Endothelial cell of umbilical vein (primary cell): ENCODE results near the gene ANXA6. TPM values are rescaled to one million over a fixed set of nuclear protein-coding genes. Genes with fewer than 3 reads are reported as not detected.
A peak's percentile ranks its signal among the peaks of the same experiment; 100 is the strongest.

ENCODE experiments used
- BruUV-seq: library from RNA; stranded (reverse); fragments of 400-500 nt; replicated peaks from 2 replicates; lab custom pipeline; 2021; lab: Mats Ljungman, UMichigan
- CTCF ChIA-PET: fragments of 300-600, 350-600 bp; sonication (Branson Sonifier 250); formaldehyde crosslinking; loops from one replicate; lab custom pipeline; 2021; ENCODE audit warnings: antibody characterized with exemption, inconsistent platforms; lab: Charles Lee
- POLR2A ChIA-PET: fragments of 300-600, 350-600 bp; sonication (Branson Sonifier 250); formaldehyde crosslinking; loops from one replicate; lab custom pipeline; 2021; ENCODE audit warnings: antibody characterized with exemption, inconsistent platforms; lab: Charles Lee
- DNase-seq: peaks from one replicate; pipeline ENCODE4 v3.0.0-alpha.2; 2011; ENCODE audit warnings: low read depth, low spot score
- FAIRE-seq: peaks from 2 replicates; lab custom pipeline; 2011; peaks lifted over from hg19 to GRCh38; lab: Jason Lieb, UNC
- H2AFZ ChIP-seq: 2 replicates; pipeline ENCODE4 v1.6.0; 2012; ENCODE audit warnings: low read depth, low read length, control low read depth, inconsistent platforms
- H3K27ac ChIP-seq: 2 replicates; pipeline ENCODE4 v1.5.1; 2011; ENCODE audit warnings: low read depth, mild to moderate bottlenecking, control low read depth, low read length, moderate library complexity; ENCODE audit not compliant: insufficient read depth
- H3K27me3 ChIP-seq, 2 experiments: 2 replicates each; pipeline versions ENCODE4 v1.6.0 to v1.6.1; 2011; ENCODE audit warnings: low read length in 2 of 2, mixed read lengths in 1 of 2; ENCODE audit not compliant: control insufficient read depth in 2 of 2, insufficient read depth in 2 of 2
- H3K36me3 ChIP-seq, 2 experiments: 2 replicates in 1 of 2; 3 replicates in 1 of 2; pipeline ENCODE4 v1.5.1; 2011; ENCODE audit warnings: low read length in 2 of 2, mild to moderate bottlenecking in 1 of 2, moderate library complexity in 1 of 2; ENCODE audit not compliant: control insufficient read depth in 2 of 2, insufficient read depth in 2 of 2; ENCODE audit errors: extremely low read depth in 1 of 2
- H3K4me1 ChIP-seq: 3 replicates; pipeline ENCODE4 v1.5.1; 2011; ENCODE audit warnings: mild to moderate bottlenecking, low read length; ENCODE audit not compliant: control insufficient read depth, insufficient read depth; ENCODE audit errors: extremely low read depth
- H3K4me2 ChIP-seq: 2 replicates; pipeline ENCODE4 v1.6.1; 2011; ENCODE audit warnings: low read length, control low read depth, mixed read lengths; ENCODE audit not compliant: insufficient read depth
- H3K4me3 ChIP-seq, 3 experiments: fragments of 200-600 bp in 1 of 3; sonication (generic), shearing (Covaris generic) in 1 of 3; replicated peaks in 1 of 3; 2 replicates each; pipeline ENCODE4 v1.5.1; 2011 to 2016; ENCODE audit warnings: control low read depth in 3 of 3, low read length in 3 of 3, mild to moderate bottlenecking in 2 of 3, inconsistent platforms in 1 of 3, low read depth in 1 of 3, moderate library complexity in 1 of 3; ENCODE audit not compliant: insufficient read depth in 1 of 3
- H3K79me2 ChIP-seq: 2 replicates; pipeline ENCODE4 v1.6.0; 2012; ENCODE audit warnings: low read length, inconsistent platforms; ENCODE audit not compliant: control insufficient read depth, insufficient read depth
- H3K9ac ChIP-seq: replicated peaks from 2 replicates; pipeline ENCODE3; 2011; ENCODE audit warnings: low read length, control low read depth; ENCODE audit not compliant: insufficient read depth; ENCODE audit errors: extremely low read depth
- H3K9me1 ChIP-seq: replicated peaks from 3 replicates; pipeline ENCODE4 v1.6.0; 2011; ENCODE audit warnings: mild to moderate bottlenecking, low read length; ENCODE audit not compliant: control insufficient read depth, insufficient read depth; ENCODE audit errors: extremely low read depth
- H3K9me3 ChIP-seq: replicated peaks from 2 replicates; pipeline ENCODE4 v1.5.1; 2012; ENCODE audit warnings: low read length, inconsistent platforms; ENCODE audit not compliant: control insufficient read depth, insufficient read depth
- H4K20me1 ChIP-seq: replicated peaks from 2 replicates; pipeline ENCODE3; 2011; ENCODE audit warnings: mild to moderate bottlenecking, low read length; ENCODE audit not compliant: control insufficient read depth, insufficient read depth; ENCODE audit errors: extremely low read depth
- FOS ChIP-seq: IDR thresholded peaks from 2 replicates; pipeline ENCODE4 v1.6.1; 2011; ENCODE audit warnings: mild to moderate bottlenecking, low read length, moderate library complexity, borderline replicate concordance; ENCODE audit not compliant: insufficient read depth
- JUN ChIP-seq: IDR thresholded peaks from 2 replicates; pipeline ENCODE4 v1.6.1; 2011; ENCODE audit warnings: borderline replicate concordance, low read depth; ENCODE audit not compliant: insufficient read length, insufficient read depth
- dilution Hi-C: fragments of 300-500 bp; cut with MboI; formaldehyde crosslinking; loops from one replicate; pipeline ENCODE4 v1.15.0; 2019; ENCODE audit warnings: low sequenced_read_pairs; ENCODE audit not compliant: extremely low pct_ligation_motif_present
- intact Hi-C: fragments of 100-400 bp; cut with micrococcal nuclease; formaldehyde crosslinking; loops from one replicate; pipeline ENCODE4 v1.10.0; 2022
- polyA plus RNA-seq, 4 experiments: library from polyadenylated mRNA; depleted of rRNA in 3 of 4; stranded (reverse) in 3 of 4; unstranded in 1 of 4; fragments of >200 nt; gene quantifications; 2 replicates each; pipeline versions ENCODE4 v1.2.1 to v1.2.3, GENCODE V29; 2011 to 2012; ENCODE audit warnings: missing spikeins in 1 of 4
- total RNA-seq: library from RNA; stranded (reverse); gene quantifications from 2 replicates; pipeline ENCODE4 v1.2.3, GENCODE V29; 2021
- TF ChIP-seq, protein P1 (sequence below), 2 donors: IDR thresholded peaks; 1 replicate in 1 of 2; 2 replicates in 1 of 2; pipeline ENCODE4 v1.5.1; 2011; ENCODE audit warnings: low read length in 2 of 2, mild to moderate bottlenecking in 2 of 2, moderate library complexity in 2 of 2, control low read depth in 1 of 2, inconsistent platforms in 1 of 2, low read depth in 1 of 2; ENCODE audit not compliant: insufficient read depth in 1 of 2; ENCODE audit errors: extremely low read depth in 1 of 2

The ANXA6 gene
- total and polyA plus RNA-seq, 2 donors (not counting 3 experiments of a cell fraction or from before 2014, with no cell fraction given) = 195 to 266 TPM

GRCh38 chr5:151155775-151156506 lies 1.6 kb downstream of the ANXA6 start:
- ChIA-PET CTCF (interaction anchor here (1.1 to 3.3 kb wide), 4 partner anchors 9 to 104 kb away, joined by 4 to 18 read pairs (median 15); no protein-coding TSS in a partner anchor), POLR2A (no interaction called here)
- H3K9ac ChIP-seq = peak overlapping the region; percentile 60
- H3K4me3 ChIP-seq = peak overlapping the region; percentile 73 to 92 (median 81)
- H4K20me1 ChIP-seq = peaks cover 6% of the 10 kb centered on the region
- H3K27me3 ChIP-seq = no peaks in the 10 kb centered on the region
- no peaks in the 10 kb centered on the region for H3K9me1 ChIP-seq
- no peak overlapping the region for H2AFZ ChIP-seq
- DNase-seq (peak; percentile 36), FAIRE-seq (peak; percentile 69)
- BruUV-seq = no TSS peak
- peak overlapping the region; percentile 6 for H3K27ac ChIP-seq
- intact Hi-C loops = loop anchor here (1.0 to 2.0 kb wide), 3 partner anchors 8 to 105 kb away; no protein-coding TSS in a partner anchor
- TF ChIP-seq FOS (no peak), JUN (no peak)
- TF ChIP-seq, protein P1, sequence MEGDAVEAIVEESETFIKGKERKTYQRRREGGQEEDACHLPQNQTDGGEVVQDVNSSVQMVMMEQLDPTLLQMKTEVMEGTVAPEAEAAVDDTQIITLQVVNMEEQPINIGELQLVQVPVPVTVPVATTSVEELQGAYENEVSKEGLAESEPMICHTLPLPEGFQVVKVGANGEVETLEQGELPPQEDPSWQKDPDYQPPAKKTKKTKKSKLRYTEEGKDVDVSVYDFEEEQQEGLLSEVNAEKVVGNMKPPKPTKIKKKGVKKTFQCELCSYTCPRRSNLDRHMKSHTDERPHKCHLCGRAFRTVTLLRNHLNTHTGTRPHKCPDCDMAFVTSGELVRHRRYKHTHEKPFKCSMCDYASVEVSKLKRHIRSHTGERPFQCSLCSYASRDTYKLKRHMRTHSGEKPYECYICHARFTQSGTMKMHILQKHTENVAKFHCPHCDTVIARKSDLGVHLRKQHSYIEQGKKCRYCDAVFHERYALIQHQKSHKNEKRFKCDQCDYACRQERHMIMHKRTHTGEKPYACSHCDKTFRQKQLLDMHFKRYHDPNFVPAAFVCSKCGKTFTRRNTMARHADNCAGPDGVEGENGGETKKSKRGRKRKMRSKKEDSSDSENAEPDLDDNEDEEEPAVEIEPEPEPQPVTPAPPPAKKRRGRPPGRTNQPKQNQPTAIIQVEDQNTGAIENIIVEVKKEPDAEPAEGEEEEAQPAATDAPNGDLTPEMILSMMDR (IDR thresholded peaks at IDR 0.05; ENCODE audit: extremely low read depth in 1 of 2, insufficient read depth in 1 of 2, low read depth in 1 of 2, low read length in 2 of 2) = no peak
- H3K36me3 ChIP-seq = peaks cover 0 to 3% of the 10 kb centered on the region in 2 experiments
- peaks cover 60% of the 10 kb centered on the region for H3K79me2 ChIP-seq
- dilution Hi-C loops = no loop called here
- H3K4me2 ChIP-seq = peak overlapping the region; percentile 85
- H3K9me3 ChIP-seq = no peaks in the 10 kb centered on the region
- H3K4me1 ChIP-seq = peaks cover 27% of the 10 kb centered on the region
